22Rv1 (cell line): Measurements from ENCODE around the gene AP2A2.

Source experiments
- H3K27ac ChIP-seq: fragments of 450-650 bp; 2 replicates; pipeline ENCODE4 v1.5.1; 2017
- CTCF ChIP-seq: fragments of 450-650 bp; IDR thresholded peaks from 2 replicates; pipeline ENCODE4 v1.5.1; 2017; ENCODE audit warnings: mild to moderate bottlenecking
- ZFX ChIP-seq: fragments of 450-650 bp; IDR thresholded peaks from 2 replicates; pipeline ENCODE4 v1.6.1; 2017; ENCODE audit warnings: antibody characterized with exemption, borderline replicate concordance

AP2A2 gene

GRCh38 chr11:1051356-1052132 is 125.9 kb downstream of the AP2A2 start:
- H3K27ac ChIP-seq: no peak overlapping the region
- TF ChIP-seq ZFX (no peak), CTCF (peak; percentile 58)

- TF ChIP-seq ZFX: no peak
- no peak for TF ChIP-seq CTCF
- H3K27ac ChIP-seq: no peak overlapping the region
Observed at GRCh38 chr11:1052133-1053011, 126.7 kb downstream of the AP2A2 start.

GRCh38 chr11:1053121-1053901 is 127.6 kb downstream of the AP2A2 start:
- TF ChIP-seq ZFX (no peak), CTCF (no peak)
- no peak overlapping the region for H3K27ac ChIP-seq

- H3K27ac ChIP-seq: no peak overlapping the region
- TF ChIP-seq ZFX (no peak), CTCF (no peak)
Observed at GRCh38 chr11:1054143-1055108, 128.8 kb downstream of the AP2A2 start.

- H3K27ac ChIP-seq: no peak overlapping the region
- TF ChIP-seq ZFX (no peak), CTCF (no peak)
Observed at GRCh38 chr11:1055109-1055703, 129.5 kb downstream of the AP2A2 start.

GRCh38 chr11:1055990-1056771 is 130.5 kb downstream of the AP2A2 start:
- TF ChIP-seq CTCF (no peak), ZFX (no peak)
- no peak overlapping the region for H3K27ac ChIP-seq
